Measurements from ENCODE around the gene SPECC1.
"Not testable (repeated sequence)": the region's sequence is repeated elsewhere in the genome, so short reads cannot be mapped to it uniquely, and the experiment has no call there.

Gene SPECC1

GRCh38 chr17:20351405-20351804 lies 342.2 kb downstream of the SPECC1 start:
- not testable (repeated sequence) for DNase-seq

- DNase-seq = not testable (repeated sequence)
Observed at GRCh38 chr17:20352567-20352966, 343.4 kb downstream of the SPECC1 start.

- DNase-seq = not testable (repeated sequence)
Observed at GRCh38 chr17:20363846-20364245, 354.7 kb downstream of the SPECC1 start.

All from stimulated activated CD4-positive, alpha-beta T cell treated with anti-CD3 and anti-CD28 coated beads, Interleukin-2, amount 100 ng/mL, for 24 hours (primary cell).